ENCODE measurements around the gene DAAM1.

The DAAM1 gene

GRCh38 chr14:59283361-59283760 is 94.9 kb downstream of the DAAM1 start:
- DNase-seq, result no peak

- DNase-seq, result no peak
These were observed 95.6 kb downstream of the DAAM1 start for GRCh38 chr14:59284059-59284458.

DNA sequence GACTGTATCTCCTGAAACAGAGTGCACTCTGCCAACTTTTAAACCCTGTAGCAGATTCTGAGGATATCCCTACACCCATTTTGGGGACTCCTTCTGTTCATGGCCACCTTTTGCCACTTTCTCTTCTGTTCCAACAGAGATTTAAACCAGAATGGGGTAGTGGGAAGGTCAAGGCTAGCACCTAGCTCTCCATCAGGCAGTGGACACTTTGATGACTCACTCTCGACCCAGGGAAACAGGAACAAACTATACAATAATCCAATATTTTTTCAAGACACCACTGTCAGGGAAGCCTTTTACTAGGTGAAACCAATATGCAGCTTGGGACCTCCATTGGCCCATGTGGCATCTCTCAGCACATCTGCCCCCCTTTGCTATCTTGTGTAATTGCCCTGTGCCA is 103.6 kb downstream of the DAAM1 start:
- no peak for DNase-seq

- DNase-seq, result no peak
These were observed 104.6 kb downstream of the DAAM1 start for GRCh38 chr14:59292921-59293534.

DNA sequence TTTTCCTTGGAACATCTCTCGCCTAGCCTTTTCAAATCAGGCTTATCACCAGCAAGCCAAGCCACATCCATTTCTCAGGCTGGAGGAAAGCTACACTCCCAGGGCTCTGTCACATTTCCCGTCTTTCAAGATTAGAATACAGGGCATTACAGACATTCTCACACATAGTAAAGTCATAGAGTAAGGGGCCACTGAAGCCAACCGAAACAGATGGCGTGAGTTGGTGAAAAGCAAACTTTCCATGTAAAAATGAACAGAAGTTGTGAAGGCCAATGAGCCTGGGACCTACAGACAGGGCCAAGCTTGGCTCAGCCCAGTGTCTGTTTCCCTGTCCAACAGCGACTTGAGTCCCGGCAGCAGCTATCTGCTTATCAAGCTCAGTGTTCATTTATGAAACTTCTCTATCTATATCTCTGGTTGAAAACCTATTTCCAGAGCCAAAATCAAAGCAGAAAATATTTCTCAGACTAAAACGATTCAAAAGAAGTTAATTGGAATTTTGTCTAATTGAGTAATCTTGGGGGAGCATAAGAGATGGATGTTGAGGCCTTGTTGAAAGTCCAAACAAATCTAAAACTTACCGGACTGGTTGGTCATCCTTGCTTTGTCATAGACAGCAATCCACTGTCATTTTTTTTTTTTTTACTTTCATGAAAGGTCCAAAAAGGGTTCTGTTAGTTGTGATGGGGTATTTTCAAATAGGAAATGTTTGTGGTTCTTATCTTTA is 105.6 kb downstream of the DAAM1 start:
- no peak for DNase-seq

DNA sequence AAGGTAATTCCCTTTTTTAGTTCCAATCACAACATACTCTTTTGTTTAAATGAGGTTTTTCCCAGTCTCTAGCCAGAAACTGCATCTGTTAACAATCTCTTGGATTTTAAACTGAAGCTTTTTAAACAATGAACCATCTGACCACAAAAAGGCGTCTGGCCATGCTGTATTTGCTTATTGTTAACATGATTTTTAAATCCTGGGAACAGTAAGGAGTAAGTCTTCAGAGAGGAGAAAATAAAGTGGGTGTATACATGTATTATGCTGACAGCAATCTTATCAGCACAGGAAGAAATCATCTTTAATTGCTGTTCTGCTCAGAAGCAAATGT is 106.2 kb downstream of the DAAM1 start:
- DNase-seq, result no peak

- no peak for DNase-seq
These were observed 107.5 kb downstream of the DAAM1 start for GRCh38 chr14:59295951-59296350.

- no peak for DNase-seq
These were observed 108.0 kb downstream of the DAAM1 start for GRCh38 chr14:59296508-59296907.

DNA sequence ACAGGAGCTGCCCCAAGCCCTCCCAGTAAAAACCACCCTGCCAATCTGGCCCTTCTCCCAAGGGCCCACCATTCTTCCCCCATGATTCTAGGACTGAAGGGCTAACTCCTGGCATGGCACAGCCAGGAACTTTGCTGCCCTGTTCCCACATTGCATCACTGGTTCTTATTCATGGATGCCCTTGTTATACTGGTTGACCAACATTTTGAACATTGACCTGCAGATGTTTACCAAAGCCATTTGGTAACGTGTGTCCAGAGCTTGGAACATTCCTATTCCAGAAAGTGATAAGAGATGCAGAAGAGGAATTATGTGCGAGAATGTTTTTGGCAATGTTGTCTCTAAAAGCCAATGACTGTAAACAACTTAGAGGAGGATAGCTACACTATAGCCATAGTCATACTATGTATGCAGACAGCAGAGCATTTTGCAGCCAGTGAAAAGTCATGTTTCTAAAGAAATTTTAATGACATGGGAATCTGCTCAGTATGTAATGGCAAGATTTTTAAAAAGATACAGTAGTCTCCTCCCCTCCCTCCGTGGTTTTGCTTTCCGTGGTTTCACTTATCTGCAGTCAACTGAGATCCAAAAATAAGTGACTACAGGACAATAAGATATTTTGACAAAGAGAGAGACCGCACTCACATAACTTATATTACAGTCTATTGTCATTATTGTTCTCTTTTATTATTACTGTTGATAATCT is 108.8 kb downstream of the DAAM1 start:
- no peak for DNase-seq

DNA sequence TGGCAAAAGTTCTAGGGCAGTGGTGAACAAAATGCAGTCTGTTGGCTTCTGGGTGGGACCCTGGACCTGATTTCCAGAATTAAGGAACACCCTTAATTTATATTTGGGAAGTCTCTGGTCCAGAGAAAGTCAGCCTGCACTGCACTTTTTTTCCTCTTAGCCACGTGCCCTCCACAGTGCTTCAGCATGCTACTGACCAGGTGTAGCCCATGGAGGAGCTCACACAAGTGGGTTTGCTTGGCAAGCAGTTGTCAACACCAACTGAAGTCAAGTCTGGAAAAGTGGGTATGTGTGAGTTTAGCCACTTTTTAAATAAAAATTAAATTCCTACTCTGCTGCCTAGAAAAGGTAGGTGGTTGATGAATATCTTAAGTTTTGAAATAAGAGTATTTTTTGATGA is 111.3 kb downstream of the DAAM1 start:
- DNase-seq, result no peak

DNA sequence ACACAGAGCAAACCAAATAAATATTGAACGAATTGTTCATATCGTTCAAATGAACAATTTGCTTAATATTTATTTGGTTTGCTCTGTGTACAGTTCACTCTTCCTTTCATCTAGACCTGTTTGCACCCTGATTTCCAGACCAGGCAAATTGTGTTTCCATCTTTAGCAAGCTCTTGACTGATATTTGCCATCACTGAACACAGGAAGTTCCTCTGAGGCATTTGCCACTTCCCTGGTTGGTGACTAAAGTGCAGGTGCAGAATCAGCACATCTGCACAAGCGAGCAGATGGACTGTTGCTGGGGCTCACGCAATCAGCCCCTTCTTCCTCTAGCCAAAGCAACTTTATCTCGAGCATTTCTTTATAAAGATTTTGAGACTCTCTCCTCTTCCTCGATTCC is 112.9 kb downstream of the DAAM1 start:
- DNase-seq, result peak in 10 of 58 donors; percentile 1 to 19 (median 10)

DNA sequence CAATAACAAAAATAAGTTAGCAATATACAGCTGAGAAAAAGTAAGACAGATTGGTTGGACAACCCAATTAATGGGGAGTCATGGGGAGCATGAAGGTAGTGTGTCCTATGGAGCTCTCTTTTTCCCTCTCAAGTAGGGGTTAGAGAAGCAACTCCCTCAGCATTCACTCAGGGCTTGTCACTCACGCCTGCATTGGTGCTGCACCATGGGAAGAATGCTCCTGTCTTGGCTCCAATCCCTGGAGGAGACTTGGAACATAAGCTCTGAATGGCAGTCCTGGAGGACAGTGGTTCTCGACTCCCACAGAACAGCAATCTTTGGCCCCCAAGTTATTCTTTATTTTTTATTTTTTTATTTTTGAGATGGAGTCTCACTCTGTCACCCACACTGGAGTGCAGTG is 113.8 kb downstream of the DAAM1 start:
- no peak for DNase-seq

DNA sequence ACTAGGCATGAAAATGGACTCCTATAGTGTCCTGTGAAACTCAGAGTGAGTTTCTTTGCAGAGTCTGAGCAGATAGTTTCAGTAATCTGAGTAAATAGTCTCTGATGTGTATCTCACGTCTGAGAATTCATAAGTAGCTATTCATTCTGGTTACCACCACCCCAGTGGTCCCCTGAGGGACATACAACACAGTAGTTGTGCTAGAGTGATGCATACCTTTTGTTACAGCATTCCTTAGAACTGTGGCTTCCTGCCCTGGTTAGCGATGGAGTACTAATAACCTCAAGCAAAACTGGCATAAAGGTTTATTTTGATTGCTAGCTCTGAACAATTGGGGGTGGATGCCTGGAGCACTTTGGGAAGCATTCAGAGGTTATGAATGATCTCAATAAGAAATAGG is 114.7 kb downstream of the DAAM1 start:
- DNase-seq, result no peak

DNA sequence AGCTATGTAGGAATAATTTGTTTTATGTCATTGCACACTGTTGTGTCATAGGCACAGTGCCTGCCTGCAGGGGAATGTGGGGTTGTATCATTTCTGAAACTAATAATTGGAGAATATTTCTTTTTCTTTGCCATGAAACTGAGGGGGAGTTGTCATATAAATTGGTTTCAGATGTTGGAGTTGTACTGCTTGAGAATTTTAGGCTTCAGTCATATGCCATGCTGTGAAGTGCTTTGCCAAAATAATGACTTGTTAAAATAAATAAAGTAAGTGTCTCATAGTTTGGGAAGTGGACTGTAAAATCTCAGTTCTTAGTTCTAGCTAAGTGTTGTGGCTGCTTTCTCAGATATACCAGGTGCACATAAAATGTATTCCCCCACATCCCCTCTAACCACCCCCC is 116.8 kb downstream of the DAAM1 start:
- no peak for DNase-seq

- DNase-seq, result no peak
These were observed 117.5 kb downstream of the DAAM1 start for GRCh38 chr14:59305836-59306555.

DNA sequence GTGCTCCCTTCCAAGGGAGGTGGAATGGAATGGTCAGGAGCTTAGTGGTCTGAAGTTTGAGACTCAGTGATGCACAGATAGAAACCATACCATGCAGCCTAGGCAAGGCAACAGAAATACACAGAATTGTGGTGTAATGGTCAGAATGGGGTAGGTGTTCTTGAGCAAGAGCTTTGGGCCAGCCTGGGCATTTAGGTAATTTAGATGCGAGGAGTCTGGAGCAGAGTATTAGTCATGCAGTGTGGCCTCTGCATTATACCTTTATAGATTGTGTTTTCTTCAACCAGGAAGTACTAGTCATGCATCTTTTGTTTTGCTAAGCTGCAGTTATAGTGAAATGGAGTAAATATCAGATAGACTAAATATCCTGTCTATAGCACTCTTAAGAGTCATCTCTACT is 118.3 kb downstream of the DAAM1 start:
- no peak for DNase-seq

DNA sequence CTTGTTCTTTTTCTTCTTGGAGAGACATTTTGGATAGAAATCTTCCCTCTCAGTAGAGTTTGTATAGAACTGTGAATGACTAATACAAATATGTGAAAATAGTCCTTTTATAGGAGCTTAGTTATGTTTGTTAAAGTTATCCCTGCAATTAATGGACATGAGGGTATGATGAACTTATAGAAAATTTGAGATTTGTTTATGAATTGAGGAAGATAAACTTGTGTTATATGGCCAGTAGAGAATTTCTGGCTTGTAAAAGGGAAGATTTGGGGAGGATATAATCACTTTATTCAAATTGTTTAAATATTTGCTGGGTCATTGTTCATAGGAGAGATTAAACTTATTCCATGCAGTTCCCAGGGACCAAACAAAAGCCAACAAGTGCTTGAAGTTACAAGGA is 119.6 kb downstream of the DAAM1 start:
- no peak for DNase-seq

DNA sequence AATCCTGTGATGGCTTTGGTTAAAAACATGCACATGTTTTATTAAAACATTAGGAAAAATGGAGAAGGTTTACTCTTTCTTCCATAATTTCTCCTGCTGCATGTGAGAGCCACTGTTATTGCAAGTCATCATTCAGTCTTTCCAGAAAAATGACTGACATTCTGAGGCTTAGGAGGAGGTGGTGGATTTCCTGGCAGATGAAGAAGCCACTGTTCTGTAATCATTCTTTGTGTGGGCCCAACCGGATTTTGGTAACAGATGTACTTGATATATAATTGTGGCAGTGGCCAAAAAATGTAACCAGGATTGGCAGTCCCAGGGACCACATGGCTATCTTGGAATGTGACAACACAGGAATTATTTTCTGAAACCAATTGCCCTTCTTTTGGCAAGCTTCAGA is 120.2 kb downstream of the DAAM1 start:
- DNase-seq, result peak in 13 of 58 donors; percentile 5 to 52 (median 28)

DNA sequence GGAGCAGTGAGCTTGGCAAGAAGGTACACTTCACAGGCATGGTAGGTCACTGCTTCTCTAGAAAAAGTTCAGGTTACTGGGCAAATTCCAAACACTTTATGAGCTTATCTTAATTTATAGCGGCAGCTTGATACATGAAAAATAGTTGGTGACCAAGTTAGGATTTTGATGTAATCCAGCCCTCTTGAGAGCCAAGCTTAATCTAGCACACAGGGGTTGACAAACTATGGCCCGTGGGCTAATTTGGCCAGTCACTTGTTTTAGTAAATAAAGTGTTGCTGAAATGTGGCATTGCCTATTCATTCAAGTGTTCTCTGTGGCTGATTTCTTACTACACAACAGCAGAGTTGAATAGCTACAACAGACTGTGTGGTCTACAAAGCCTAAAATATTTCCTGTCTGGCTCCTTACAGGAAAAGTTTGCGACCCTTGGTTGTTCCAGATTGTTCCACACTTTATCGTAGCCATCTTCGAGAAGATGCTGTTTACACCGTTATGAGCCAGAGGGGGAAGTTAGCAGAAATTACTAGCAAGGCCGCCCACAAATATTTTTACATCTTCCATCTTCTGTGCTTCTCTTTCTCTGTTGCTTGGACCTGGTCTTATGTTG is 120.9 kb downstream of the DAAM1 start:
- DNase-seq, result no peak

GRCh38 chr14:59310633-59311032 is 122.2 kb downstream of the DAAM1 start:
- no peak for DNase-seq

- no peak for DNase-seq
These were observed 123.3 kb downstream of the DAAM1 start for GRCh38 chr14:59311723-59312122.

- DNase-seq, result no peak
These were observed 124.7 kb downstream of the DAAM1 start for GRCh38 chr14:59313144-59313651.
